Keratinocyte (primary cell): ENCODE data around the gene GPRC5B. TPM values are rescaled to one million over a fixed set of nuclear protein-coding genes. Genes with fewer than 3 reads are reported as not detected.

Experiments
- DNase-seq: peaks from one replicate; pipeline ENCODE4 v3.0.0-alpha.2; 2011; ENCODE audit warnings: low read depth, missing footprints, low spot score
- FAIRE-seq: peaks from 2 replicates; lab custom pipeline; 2011; peaks lifted over from hg19 to GRCh38; lab: Jason Lieb, UNC
- H2AFZ ChIP-seq: 2 replicates; pipeline ENCODE4 v1.6.0; 2012; ENCODE audit warnings: low read length, control low read depth, inconsistent platforms; ENCODE audit not compliant: control insufficient read depth
- H3K27ac ChIP-seq: 2 replicates; pipeline ENCODE4 v1.5.1; 2011; ENCODE audit warnings: low read length; ENCODE audit not compliant: control insufficient read depth, insufficient read depth
- H3K27me3 ChIP-seq: 3 replicates; pipeline ENCODE4 v1.6.0; 2011; ENCODE audit warnings: low read length; ENCODE audit not compliant: control insufficient read depth, insufficient read depth; ENCODE audit errors: extremely low read depth
- H3K36me3 ChIP-seq, 2 experiments: 2 replicates in 1 of 2; 3 replicates in 1 of 2; pipeline ENCODE4 v1.5.1; 2011; ENCODE audit warnings: low read length in 2 of 2, mild to moderate bottlenecking in 1 of 2; ENCODE audit not compliant: control insufficient read depth in 2 of 2, insufficient read depth in 2 of 2; ENCODE audit errors: extremely low read depth in 1 of 2
- H3K4me1 ChIP-seq: 3 replicates; pipeline ENCODE4 v1.5.1; 2011; ENCODE audit warnings: low read length; ENCODE audit not compliant: control insufficient read depth, insufficient read depth; ENCODE audit errors: extremely low read depth
- H3K4me2 ChIP-seq: 3 replicates; pipeline ENCODE4 v1.6.0; 2011; ENCODE audit warnings: low read depth, low read length; ENCODE audit not compliant: control insufficient read depth, insufficient read depth; ENCODE audit errors: extremely low read depth
- H3K4me3 ChIP-seq, 3 experiments: fragments of 200-600 bp in 1 of 3; sonication (generic) in 1 of 3; 2 replicates in 2 of 3; 3 replicates in 1 of 3; pipeline ENCODE4 v1.5.1; 2011 to 2016; ENCODE audit warnings: low read length in 3 of 3, mild to moderate bottlenecking in 3 of 3, control low read depth in 2 of 3, inconsistent platforms in 1 of 3, low read depth in 1 of 3, mixed read lengths in 1 of 3, mixed run types in 1 of 3, moderate library complexity in 1 of 3; ENCODE audit not compliant: control insufficient read depth in 2 of 3, insufficient read depth in 2 of 3; ENCODE audit errors: extremely low read depth in 1 of 3
- H3K79me2 ChIP-seq: 2 replicates; pipeline ENCODE4 v1.6.0; 2012; ENCODE audit warnings: low read length; ENCODE audit not compliant: control insufficient read depth, insufficient read depth
- H3K9ac ChIP-seq: 3 replicates; pipeline ENCODE4 v1.6.0; 2011; ENCODE audit warnings: low read length; ENCODE audit not compliant: control insufficient read depth, insufficient read depth; ENCODE audit errors: extremely low read depth
- H3K9me1 ChIP-seq: 3 replicates; pipeline ENCODE4 v1.6.0; 2011; ENCODE audit warnings: low read length; ENCODE audit not compliant: control insufficient read depth, insufficient read depth; ENCODE audit errors: extremely low read depth
- H3K9me3 ChIP-seq: 2 replicates; pipeline ENCODE4 v1.5.1; 2012; ENCODE audit warnings: low read depth, low read length; ENCODE audit not compliant: control insufficient read depth
- H4K20me1 ChIP-seq: 3 replicates; pipeline ENCODE4 v1.6.0; 2011; ENCODE audit warnings: low read length; ENCODE audit not compliant: control insufficient read depth, insufficient read depth; ENCODE audit errors: extremely low read depth
- EZH2 ChIP-seq: IDR thresholded peaks from one replicate; pipeline ENCODE4 v1.6.1; 2012; ENCODE audit warnings: inconsistent platforms, mild to moderate bottlenecking, low read length, moderate library complexity
- dilution Hi-C: fragments of 300-500 bp; cut with MboI; formaldehyde crosslinking; loops from one replicate; pipeline ENCODE4 v1.7.0; 2020; ENCODE audit warnings: low sequenced_read_pairs; ENCODE audit not compliant: extremely low pct_ligation_motif_present
- polyA plus RNA-seq, 5 experiments: library from polyadenylated mRNA; depleted of rRNA in 3 of 5; stranded (reverse) in 3 of 5; stranded (forward) in 1 of 5; unstranded in 1 of 5; fragments of >200 nt; gene quantifications; 1 replicate in 1 of 5; 2 replicates in 3 of 5; 3 replicates in 1 of 5; pipeline versions ENCODE4 v1.2.1 to v1.2.3, GENCODE V29; 2011 to 2012; ENCODE audit warnings: missing spikeins in 2 of 5, low read depth in 1 of 5, low replicate concordance in 1 of 5
- TF ChIP-seq, protein P1 (sequence below), 3 experiments: IDR thresholded peaks in 1 of 3; conservative IDR thresholded peaks in 1 of 3; optimal IDR thresholded peaks in 1 of 3; 2 replicates in 2 of 3; 3 replicates in 1 of 3; pipeline versions ENCODE3 to v1.5.1; 2011; ENCODE audit warnings: low read length in 3 of 3, mild to moderate bottlenecking in 3 of 3, moderate library complexity in 2 of 3, control low read depth in 1 of 3, inconsistent platforms in 1 of 3; ENCODE audit not compliant: insufficient read depth in 2 of 3; ENCODE audit errors: extremely low read depth in 1 of 3

GPRC5B gene
- polyA plus RNA-seq, 1 donor (not counting 4 experiments of a cell fraction or from before 2014, with no cell fraction given), result 0.03 TPM

GRCh38 chr16:19883966-19884485 is 622 bp downstream of the GPRC5B start:
- Histone ChIP-seq H3K36me3 (no peaks in the 10 kb centered on the region), H3K9ac (no peak overlapping the region), H3K4me1 (peaks cover 14% of the 10 kb centered on the region), H3K27ac (no peak overlapping the region), H3K79me2 (no peaks in the 10 kb centered on the region), H3K9me3 (no peaks in the 10 kb centered on the region), H3K4me3 (no peak overlapping the region), H3K27me3 (peaks cover 36% of the 10 kb centered on the region), H3K4me2 (no peak overlapping the region), H4K20me1 (no peaks in the 10 kb centered on the region), H2AFZ (no peak overlapping the region), H3K9me1 (no peaks in the 10 kb centered on the region)
- no peak for FAIRE-seq
- no peak for DNase-seq
- peak; percentile 34 for TF ChIP-seq EZH2
- TF ChIP-seq, protein P1, sequence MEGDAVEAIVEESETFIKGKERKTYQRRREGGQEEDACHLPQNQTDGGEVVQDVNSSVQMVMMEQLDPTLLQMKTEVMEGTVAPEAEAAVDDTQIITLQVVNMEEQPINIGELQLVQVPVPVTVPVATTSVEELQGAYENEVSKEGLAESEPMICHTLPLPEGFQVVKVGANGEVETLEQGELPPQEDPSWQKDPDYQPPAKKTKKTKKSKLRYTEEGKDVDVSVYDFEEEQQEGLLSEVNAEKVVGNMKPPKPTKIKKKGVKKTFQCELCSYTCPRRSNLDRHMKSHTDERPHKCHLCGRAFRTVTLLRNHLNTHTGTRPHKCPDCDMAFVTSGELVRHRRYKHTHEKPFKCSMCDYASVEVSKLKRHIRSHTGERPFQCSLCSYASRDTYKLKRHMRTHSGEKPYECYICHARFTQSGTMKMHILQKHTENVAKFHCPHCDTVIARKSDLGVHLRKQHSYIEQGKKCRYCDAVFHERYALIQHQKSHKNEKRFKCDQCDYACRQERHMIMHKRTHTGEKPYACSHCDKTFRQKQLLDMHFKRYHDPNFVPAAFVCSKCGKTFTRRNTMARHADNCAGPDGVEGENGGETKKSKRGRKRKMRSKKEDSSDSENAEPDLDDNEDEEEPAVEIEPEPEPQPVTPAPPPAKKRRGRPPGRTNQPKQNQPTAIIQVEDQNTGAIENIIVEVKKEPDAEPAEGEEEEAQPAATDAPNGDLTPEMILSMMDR (optimal IDR thresholded peaks at IDR 0.05 in 1 of 3, IDR thresholded peaks at IDR 0.05 in 1 of 3, conservative IDR thresholded peaks at IDR 0.05 in 1 of 3; ENCODE audit: extremely low read depth in 1 of 3, insufficient read depth in 2 of 3, low read length in 3 of 3), result no peak
- dilution Hi-C loops, result loop anchor here (10.0 kb wide), 1 partner anchor 269 kb away; no protein-coding TSS in a partner anchor

DNA sequence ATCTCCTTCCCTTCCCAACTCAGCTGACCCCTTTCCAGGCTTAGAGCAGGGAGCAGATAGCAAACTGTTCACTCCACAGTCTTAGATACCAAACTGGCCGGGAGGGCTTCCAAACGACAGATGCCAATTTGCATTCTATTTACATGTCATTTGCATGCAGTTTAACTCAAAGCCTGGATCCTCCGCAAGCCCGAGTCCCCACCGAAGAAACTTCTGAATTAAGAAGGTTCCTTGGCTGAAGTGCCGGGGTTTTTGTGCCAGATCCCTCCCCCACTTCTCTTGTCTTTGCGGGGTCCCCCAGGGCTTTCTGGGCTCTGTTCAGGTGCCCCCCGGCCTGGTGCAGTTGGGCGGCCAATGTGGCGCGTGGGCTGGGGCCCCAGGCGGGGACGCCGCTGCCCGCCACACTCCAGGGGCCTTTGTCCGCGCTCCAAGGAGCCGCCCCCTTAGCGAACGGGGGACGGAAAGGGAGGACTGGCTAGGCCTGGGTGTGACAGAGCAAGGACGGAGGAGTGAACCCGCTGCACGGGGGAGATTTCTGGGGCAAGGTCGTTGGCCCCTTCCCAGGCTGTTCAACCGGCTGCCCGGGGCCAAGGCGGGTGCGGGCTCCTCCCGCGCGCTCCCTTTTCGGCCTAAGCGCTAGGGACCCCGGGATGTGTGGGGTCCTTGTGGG is 1.2 kb downstream of the GPRC5B start:
- no peak for FAIRE-seq
- Histone ChIP-seq H3K79me2 (no peaks in the 10 kb centered on the region), H4K20me1 (no peaks in the 10 kb centered on the region), H2AFZ (no peak overlapping the region), H3K9ac (no peak overlapping the region), H3K27me3 (peaks cover 36% of the 10 kb centered on the region), H3K4me1 (peaks cover 19% of the 10 kb centered on the region), H3K36me3 (no peaks in the 10 kb centered on the region), H3K4me2 (no peak overlapping the region), H3K9me3 (no peaks in the 10 kb centered on the region), H3K27ac (no peak overlapping the region), H3K4me3 (no peak overlapping the region), H3K9me1 (no peaks in the 10 kb centered on the region)
- dilution Hi-C loops, result loop anchor here (10.0 kb wide), 1 partner anchor 269 kb away; no protein-coding TSS in a partner anchor
- no peak for DNase-seq
- peak; percentile 88 for TF ChIP-seq EZH2
- TF ChIP-seq, protein P1 (optimal IDR thresholded peaks at IDR 0.05 in 1 of 3, IDR thresholded peaks at IDR 0.05 in 1 of 3, conservative IDR thresholded peaks at IDR 0.05 in 1 of 3; ENCODE audit: extremely low read depth in 1 of 3, insufficient read depth in 2 of 3, low read length in 3 of 3), result no peak
